Keratinocyte (primary cell): ENCODE results near the gene CDH16.

Source experiments
- EZH2 ChIP-seq: IDR thresholded peaks from one replicate; pipeline ENCODE4 v1.6.1; 2012; ENCODE audit warnings: inconsistent platforms, mild to moderate bottlenecking, low read length, moderate library complexity
- TF ChIP-seq, protein P1 (sequence below), 3 experiments: IDR thresholded peaks in 1 of 3; conservative IDR thresholded peaks in 1 of 3; optimal IDR thresholded peaks in 1 of 3; 2 replicates in 2 of 3; 3 replicates in 1 of 3; pipeline versions ENCODE3 to v1.5.1; 2011; ENCODE audit warnings: low read length in 3 of 3, mild to moderate bottlenecking in 3 of 3, moderate library complexity in 2 of 3, control low read depth in 1 of 3, inconsistent platforms in 1 of 3; ENCODE audit not compliant: insufficient read depth in 2 of 3; ENCODE audit errors: extremely low read depth in 1 of 3

DNA sequence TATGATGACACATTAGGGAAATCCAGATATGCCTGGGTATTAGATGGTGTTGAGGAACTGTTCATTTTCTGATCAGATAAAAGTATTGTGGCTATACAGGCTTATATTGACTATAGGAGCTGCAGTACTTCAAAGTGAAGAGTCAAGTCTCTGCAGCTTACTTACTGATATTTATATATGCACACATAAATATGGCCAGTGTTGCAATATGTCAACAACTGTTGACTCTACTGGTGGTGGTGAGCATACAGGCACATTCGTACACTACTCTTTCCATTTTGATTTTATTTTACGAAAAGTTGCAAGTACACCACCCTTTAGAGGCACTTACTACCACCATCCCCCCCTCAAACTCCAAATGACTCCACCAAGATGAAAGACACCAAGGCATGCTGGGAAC, 13.0 kb upstream of the CDH16 start:
- TF ChIP-seq, protein P1, sequence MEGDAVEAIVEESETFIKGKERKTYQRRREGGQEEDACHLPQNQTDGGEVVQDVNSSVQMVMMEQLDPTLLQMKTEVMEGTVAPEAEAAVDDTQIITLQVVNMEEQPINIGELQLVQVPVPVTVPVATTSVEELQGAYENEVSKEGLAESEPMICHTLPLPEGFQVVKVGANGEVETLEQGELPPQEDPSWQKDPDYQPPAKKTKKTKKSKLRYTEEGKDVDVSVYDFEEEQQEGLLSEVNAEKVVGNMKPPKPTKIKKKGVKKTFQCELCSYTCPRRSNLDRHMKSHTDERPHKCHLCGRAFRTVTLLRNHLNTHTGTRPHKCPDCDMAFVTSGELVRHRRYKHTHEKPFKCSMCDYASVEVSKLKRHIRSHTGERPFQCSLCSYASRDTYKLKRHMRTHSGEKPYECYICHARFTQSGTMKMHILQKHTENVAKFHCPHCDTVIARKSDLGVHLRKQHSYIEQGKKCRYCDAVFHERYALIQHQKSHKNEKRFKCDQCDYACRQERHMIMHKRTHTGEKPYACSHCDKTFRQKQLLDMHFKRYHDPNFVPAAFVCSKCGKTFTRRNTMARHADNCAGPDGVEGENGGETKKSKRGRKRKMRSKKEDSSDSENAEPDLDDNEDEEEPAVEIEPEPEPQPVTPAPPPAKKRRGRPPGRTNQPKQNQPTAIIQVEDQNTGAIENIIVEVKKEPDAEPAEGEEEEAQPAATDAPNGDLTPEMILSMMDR (optimal IDR thresholded peaks at IDR 0.05 in 1 of 3, IDR thresholded peaks at IDR 0.05 in 1 of 3, conservative IDR thresholded peaks at IDR 0.05 in 1 of 3; ENCODE audit: extremely low read depth in 1 of 3, insufficient read depth in 2 of 3, low read length in 3 of 3) = no peak
- no peak for TF ChIP-seq EZH2
